Endothelial cell of umbilical vein (primary cell): ENCODE results near the gene FRRS1L. TPM values are rescaled to one million over a fixed set of nuclear protein-coding genes. Genes with fewer than 3 reads are reported as not detected.

Experiments
- BruUV-seq: library from RNA; stranded (reverse); fragments of 400-500 nt; replicated peaks from 2 replicates; lab custom pipeline; 2021; lab: Mats Ljungman, UMichigan
- CTCF ChIA-PET: fragments of 300-600, 350-600 bp; sonication (Branson Sonifier 250); formaldehyde crosslinking; loops from one replicate; lab custom pipeline; 2021; ENCODE audit warnings: antibody characterized with exemption, inconsistent platforms; lab: Charles Lee
- POLR2A ChIA-PET: fragments of 300-600, 350-600 bp; sonication (Branson Sonifier 250); formaldehyde crosslinking; loops from one replicate; lab custom pipeline; 2021; ENCODE audit warnings: antibody characterized with exemption, inconsistent platforms; lab: Charles Lee
- DNase-seq: peaks from one replicate; pipeline ENCODE4 v3.0.0-alpha.2; 2011; ENCODE audit warnings: low read depth, low spot score
- FAIRE-seq: peaks from 2 replicates; lab custom pipeline; 2011; peaks lifted over from hg19 to GRCh38; lab: Jason Lieb, UNC
- H2AFZ ChIP-seq: 2 replicates; pipeline ENCODE4 v1.6.0; 2012; ENCODE audit warnings: low read depth, low read length, control low read depth, inconsistent platforms
- H3K27ac ChIP-seq: 2 replicates; pipeline ENCODE4 v1.5.1; 2011; ENCODE audit warnings: low read depth, mild to moderate bottlenecking, control low read depth, low read length, moderate library complexity; ENCODE audit not compliant: insufficient read depth
- H3K27me3 ChIP-seq, 2 experiments: 2 replicates each; pipeline versions ENCODE4 v1.6.0 to v1.6.1; 2011; ENCODE audit warnings: low read length in 2 of 2, mixed read lengths in 1 of 2; ENCODE audit not compliant: control insufficient read depth in 2 of 2, insufficient read depth in 2 of 2
- H3K36me3 ChIP-seq, 2 experiments: 2 replicates in 1 of 2; 3 replicates in 1 of 2; pipeline ENCODE4 v1.5.1; 2011; ENCODE audit warnings: low read length in 2 of 2, mild to moderate bottlenecking in 1 of 2, moderate library complexity in 1 of 2; ENCODE audit not compliant: control insufficient read depth in 2 of 2, insufficient read depth in 2 of 2; ENCODE audit errors: extremely low read depth in 1 of 2
- H3K4me1 ChIP-seq: 3 replicates; pipeline ENCODE4 v1.5.1; 2011; ENCODE audit warnings: mild to moderate bottlenecking, low read length; ENCODE audit not compliant: control insufficient read depth, insufficient read depth; ENCODE audit errors: extremely low read depth
- H3K4me2 ChIP-seq: 2 replicates; pipeline ENCODE4 v1.6.1; 2011; ENCODE audit warnings: low read length, control low read depth, mixed read lengths; ENCODE audit not compliant: insufficient read depth
- H3K4me3 ChIP-seq, 3 experiments: fragments of 200-600 bp in 1 of 3; sonication (generic), shearing (Covaris generic) in 1 of 3; replicated peaks in 1 of 3; 2 replicates each; pipeline ENCODE4 v1.5.1; 2011 to 2016; ENCODE audit warnings: control low read depth in 3 of 3, low read length in 3 of 3, mild to moderate bottlenecking in 2 of 3, inconsistent platforms in 1 of 3, low read depth in 1 of 3, moderate library complexity in 1 of 3; ENCODE audit not compliant: insufficient read depth in 1 of 3
- H3K79me2 ChIP-seq: 2 replicates; pipeline ENCODE4 v1.6.0; 2012; ENCODE audit warnings: low read length, inconsistent platforms; ENCODE audit not compliant: control insufficient read depth, insufficient read depth
- H3K9ac ChIP-seq: replicated peaks from 2 replicates; pipeline ENCODE3; 2011; ENCODE audit warnings: low read length, control low read depth; ENCODE audit not compliant: insufficient read depth; ENCODE audit errors: extremely low read depth
- H3K9me1 ChIP-seq: replicated peaks from 3 replicates; pipeline ENCODE4 v1.6.0; 2011; ENCODE audit warnings: mild to moderate bottlenecking, low read length; ENCODE audit not compliant: control insufficient read depth, insufficient read depth; ENCODE audit errors: extremely low read depth
- H3K9me3 ChIP-seq: replicated peaks from 2 replicates; pipeline ENCODE4 v1.5.1; 2012; ENCODE audit warnings: low read length, inconsistent platforms; ENCODE audit not compliant: control insufficient read depth, insufficient read depth
- H4K20me1 ChIP-seq: replicated peaks from 2 replicates; pipeline ENCODE3; 2011; ENCODE audit warnings: mild to moderate bottlenecking, low read length; ENCODE audit not compliant: control insufficient read depth, insufficient read depth; ENCODE audit errors: extremely low read depth
- FOS ChIP-seq: IDR thresholded peaks from 2 replicates; pipeline ENCODE4 v1.6.1; 2011; ENCODE audit warnings: mild to moderate bottlenecking, low read length, moderate library complexity, borderline replicate concordance; ENCODE audit not compliant: insufficient read depth
- GATA2 ChIP-seq: IDR thresholded peaks from 2 replicates; pipeline ENCODE4 v1.7.0; 2011; ENCODE audit warnings: low read depth, mild to moderate bottlenecking, moderate library complexity, mixed read lengths, low read length; ENCODE audit not compliant: insufficient read length, insufficient read depth
- MYC ChIP-seq: IDR thresholded peaks from one replicate; pipeline ENCODE4 v1.6.1; 2011; ENCODE audit warnings: mild to moderate bottlenecking, low read depth, low read length
- POLR2A ChIP-seq: IDR thresholded peaks from 2 replicates; pipeline ENCODE4 v1.6.1; 2012; ENCODE audit warnings: low read depth, mild to moderate bottlenecking, control low read depth, low read length
- POLR2AphosphoS5 ChIP-seq: IDR thresholded peaks from 2 replicates; pipeline ENCODE4 v1.6.1; 2012; ENCODE audit warnings: low read depth, mild to moderate bottlenecking, control low read depth, low read length, moderate library complexity; ENCODE audit not compliant: insufficient read depth
- dilution Hi-C: fragments of 300-500 bp; cut with MboI; formaldehyde crosslinking; loops from one replicate; pipeline ENCODE4 v1.15.0; 2019; ENCODE audit warnings: low sequenced_read_pairs; ENCODE audit not compliant: extremely low pct_ligation_motif_present
- intact Hi-C: fragments of 100-400 bp; cut with micrococcal nuclease; formaldehyde crosslinking; loops from one replicate; pipeline ENCODE4 v1.10.0; 2022
- polyA plus RNA-seq, 4 experiments: library from polyadenylated mRNA; depleted of rRNA in 3 of 4; stranded (reverse) in 3 of 4; unstranded in 1 of 4; fragments of >200 nt; gene quantifications; 2 replicates each; pipeline versions ENCODE4 v1.2.1 to v1.2.3, GENCODE V29; 2011 to 2012; ENCODE audit warnings: missing spikeins in 1 of 4
- total RNA-seq: library from RNA; stranded (reverse); gene quantifications from 2 replicates; pipeline ENCODE4 v1.2.3, GENCODE V29; 2021
- TF ChIP-seq, protein P1 (sequence below): IDR thresholded peaks from 2 replicates; pipeline ENCODE4 v1.6.1; 2011; ENCODE audit not compliant: insufficient read depth, insufficient read length
- TF ChIP-seq, protein P2 (sequence below), 2 donors: IDR thresholded peaks; 1 replicate in 1 of 2; 2 replicates in 1 of 2; pipeline ENCODE4 v1.5.1; 2011; ENCODE audit warnings: low read length in 2 of 2, mild to moderate bottlenecking in 2 of 2, moderate library complexity in 2 of 2, control low read depth in 1 of 2, inconsistent platforms in 1 of 2, low read depth in 1 of 2; ENCODE audit not compliant: insufficient read depth in 1 of 2; ENCODE audit errors: extremely low read depth in 1 of 2

The FRRS1L gene
- total and polyA plus RNA-seq, 2 donors (not counting 3 experiments of a cell fraction or from before 2014, with no cell fraction given), result not detected

DNA sequence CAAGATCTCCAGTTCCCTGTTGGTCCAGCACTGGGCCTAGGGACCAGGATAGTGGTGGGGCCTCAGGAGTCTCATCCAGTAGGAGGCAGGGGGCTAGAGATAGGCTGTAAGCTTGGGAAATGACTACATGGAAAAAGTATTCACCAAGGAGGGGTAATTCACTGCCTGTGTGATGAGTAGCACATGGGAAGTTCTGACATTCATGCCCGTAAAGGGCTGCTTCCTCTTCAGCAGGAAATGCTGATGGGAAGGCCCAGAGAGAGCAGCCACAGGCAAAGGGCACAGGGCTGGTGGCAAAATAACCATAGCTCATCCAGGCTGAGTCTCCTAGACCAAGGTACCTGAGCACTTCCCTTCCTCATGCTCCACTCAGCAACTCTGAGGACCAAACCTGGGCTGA is 23.1 kb upstream of the FRRS1L start:
- H3K4me2 ChIP-seq, result no peak overlapping the region
- intact Hi-C loops, result no loop called here
- TF ChIP-seq, protein P1, sequence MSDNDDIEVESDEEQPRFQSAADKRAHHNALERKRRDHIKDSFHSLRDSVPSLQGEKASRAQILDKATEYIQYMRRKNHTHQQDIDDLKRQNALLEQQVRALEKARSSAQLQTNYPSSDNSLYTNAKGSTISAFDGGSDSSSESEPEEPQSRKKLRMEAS, result no peak
- TF ChIP-seq MYC (no peak), POLR2A (no peak), GATA2 (no peak), POLR2AphosphoS5 (no peak), FOS (peak; percentile 35)
- TF ChIP-seq, protein P2, sequence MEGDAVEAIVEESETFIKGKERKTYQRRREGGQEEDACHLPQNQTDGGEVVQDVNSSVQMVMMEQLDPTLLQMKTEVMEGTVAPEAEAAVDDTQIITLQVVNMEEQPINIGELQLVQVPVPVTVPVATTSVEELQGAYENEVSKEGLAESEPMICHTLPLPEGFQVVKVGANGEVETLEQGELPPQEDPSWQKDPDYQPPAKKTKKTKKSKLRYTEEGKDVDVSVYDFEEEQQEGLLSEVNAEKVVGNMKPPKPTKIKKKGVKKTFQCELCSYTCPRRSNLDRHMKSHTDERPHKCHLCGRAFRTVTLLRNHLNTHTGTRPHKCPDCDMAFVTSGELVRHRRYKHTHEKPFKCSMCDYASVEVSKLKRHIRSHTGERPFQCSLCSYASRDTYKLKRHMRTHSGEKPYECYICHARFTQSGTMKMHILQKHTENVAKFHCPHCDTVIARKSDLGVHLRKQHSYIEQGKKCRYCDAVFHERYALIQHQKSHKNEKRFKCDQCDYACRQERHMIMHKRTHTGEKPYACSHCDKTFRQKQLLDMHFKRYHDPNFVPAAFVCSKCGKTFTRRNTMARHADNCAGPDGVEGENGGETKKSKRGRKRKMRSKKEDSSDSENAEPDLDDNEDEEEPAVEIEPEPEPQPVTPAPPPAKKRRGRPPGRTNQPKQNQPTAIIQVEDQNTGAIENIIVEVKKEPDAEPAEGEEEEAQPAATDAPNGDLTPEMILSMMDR (IDR thresholded peaks at IDR 0.05; ENCODE audit: extremely low read depth in 1 of 2, insufficient read depth in 1 of 2, low read depth in 1 of 2, low read length in 2 of 2), result no peak
- H3K9ac ChIP-seq, result no peak overlapping the region
- BruUV-seq, result no TSS peak
- no peaks in the 10 kb centered on the region for H3K79me2 ChIP-seq
- CTCF ChIA-PET, result no interaction called here
- H3K27ac ChIP-seq, result no peak overlapping the region
- no peak overlapping the region for H2AFZ ChIP-seq
- H3K36me3 ChIP-seq, result no peaks in the 10 kb centered on the region
- no peaks in the 10 kb centered on the region for H3K4me1 ChIP-seq
- no peaks in the 10 kb centered on the region for H3K27me3 ChIP-seq
- dilution Hi-C loops, result no loop called here
- POLR2A ChIA-PET, result no interaction called here
- DNase-seq (no peak), FAIRE-seq (no peak)
- no peak overlapping the region for H3K4me3 ChIP-seq
- no peaks in the 10 kb centered on the region for H4K20me1 ChIP-seq
- H3K9me3 ChIP-seq, result no peaks in the 10 kb centered on the region
- no peaks in the 10 kb centered on the region for H3K9me1 ChIP-seq
